HG02610 (cell line): ENCODE measurements around the gene MTA1.

Source experiments
- ATAC-seq: cut with Tn5 transposase; IDR thresholded peaks from one replicate; pipeline ENCODE4 v1.9.1; 2021; ENCODE audit warnings: mild to moderate bottlenecking, moderate library complexity; ENCODE audit not compliant: unreplicated experiment

The MTA1 gene

GRCh38 chr14:105401699-105402098 is 17.9 kb upstream of the MTA1 start:
- ATAC-seq, result no peak

- no peak for ATAC-seq
Measured at GRCh38 chr14:105408592-105408991, 11.0 kb upstream of the MTA1 start.

GRCh38 chr14:105409364-105409763 is 10.3 kb upstream of the MTA1 start:
- no peak for ATAC-seq

GRCh38 chr14:105410642-105411016 is 9.0 kb upstream of the MTA1 start:
- ATAC-seq, result no peak

- peak; percentile 40 for ATAC-seq
Measured at GRCh38 chr14:105411017-105411941, 8.3 kb upstream of the MTA1 start.

- ATAC-seq, result no peak
Measured at GRCh38 chr14:105411985-105412770, 7.4 kb upstream of the MTA1 start.

GRCh38 chr14:105412771-105413543 is 6.7 kb upstream of the MTA1 start:
- no peak for ATAC-seq

- ATAC-seq, result no peak
Measured at GRCh38 chr14:105413544-105413886, 6.1 kb upstream of the MTA1 start.

GRCh38 chr14:105414456-105415371 is 4.9 kb upstream of the MTA1 start:
- no peak for ATAC-seq

GRCh38 chr14:105415481-105416428 is 3.9 kb upstream of the MTA1 start:
- ATAC-seq, result no peak

GRCh38 chr14:105416671-105417070 is 3.0 kb upstream of the MTA1 start:
- no peak for ATAC-seq

- no peak for ATAC-seq
Measured at GRCh38 chr14:105417690-105418121, 1.9 kb upstream of the MTA1 start.

- no peak for ATAC-seq
Measured at GRCh38 chr14:105418269-105419194, 1.1 kb upstream of the MTA1 start.

- no peak for ATAC-seq
Measured at GRCh38 chr14:105420101-105420973, 710 bp downstream of the MTA1 start.

- ATAC-seq, result no peak
Measured at GRCh38 chr14:105420974-105421674, 1.5 kb downstream of the MTA1 start.
